AG04450 (cell line): ENCODE data around the gene TGFBR3. TPM values are rescaled to one million over a fixed set of nuclear protein-coding genes. Genes with fewer than 3 reads are reported as not detected.

Source experiments
- CTCF ChIA-PET: fragments of 300-600, 350-600 bp; formaldehyde crosslinking; extraction: SDS; loops from one replicate; lab custom pipeline; 2022; ENCODE audit warnings: antibody characterized with exemption, inconsistent platforms; lab: Charles Lee
- POLR2A ChIA-PET: fragments of 350-600 bp; formaldehyde crosslinking; extraction: SDS; loops from one replicate; lab custom pipeline; 2021; ENCODE audit warnings: antibody characterized with exemption, inconsistent platforms; lab: Yijun Ruan, JAX
- DNase-seq: peaks from one replicate; pipeline ENCODE4 v3.0.0-alpha.2; 2011; ENCODE audit warnings: low read depth, low spot score
- H3K27ac ChIP-seq: one replicate; pipeline ENCODE4 v1.5.1; 2012; ENCODE audit warnings: low read depth, low read length, control low read depth
- H3K27me3 ChIP-seq: one replicate; pipeline ENCODE4 v1.6.0; 2012; ENCODE audit warnings: low read length; ENCODE audit not compliant: control insufficient read depth, insufficient read depth
- H3K4me3 ChIP-seq: 2 replicates; pipeline ENCODE4 v1.5.1; 2011; ENCODE audit warnings: mild to moderate bottlenecking, low read depth, low read length, control low read depth
- H3K9me3 ChIP-seq: 2 replicates; pipeline ENCODE4 v1.5.1; 2012; ENCODE audit warnings: low read length; ENCODE audit not compliant: control insufficient read depth, insufficient read depth
- polyA plus RNA-seq: library from polyadenylated mRNA; depleted of rRNA; stranded (reverse); fragments of >200 nt; gene quantifications from 2 replicates; pipeline ENCODE4 v1.2.3, GENCODE V29; 2011
- TF ChIP-seq, protein P1 (sequence below): IDR thresholded peaks from 2 replicates; pipeline ENCODE4 v1.5.1; 2011; ENCODE audit warnings: low read depth, low read length, control low read depth, inconsistent platforms

TGFBR3 gene
- polyA plus RNA-seq, 1 experiment: 36.5 TPM

DNA sequence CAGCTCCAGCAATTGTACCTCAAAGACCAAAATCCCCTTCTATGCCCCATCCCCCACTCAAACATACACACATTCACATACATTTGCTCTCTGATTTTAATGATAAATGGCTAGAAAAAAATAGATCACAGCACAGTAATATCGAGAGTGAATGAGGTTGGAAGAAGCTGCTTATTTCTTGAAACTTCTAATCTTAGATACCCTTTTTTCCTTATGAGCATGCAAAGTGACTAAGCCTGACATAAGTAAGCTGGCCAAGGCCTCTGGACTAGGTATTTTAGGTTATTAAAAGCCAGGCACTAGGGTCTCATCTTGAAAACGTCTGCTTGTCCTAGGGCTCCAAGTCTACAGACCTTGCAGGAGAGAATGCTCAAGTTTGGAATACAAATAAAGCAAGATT lies 133.6 kb downstream of the TGFBR3 start:
- Histone ChIP-seq H3K27ac (no peak overlapping the region), H3K4me3 (no peak overlapping the region), H3K27me3 (no peaks in the 10 kb centered on the region), H3K9me3 (peaks cover 3% of the 10 kb centered on the region; the same call in 1 of the 2 replicates)
- DNase-seq: no peak
- ChIA-PET POLR2A (interaction anchor here (0.9 kb wide), 1 partner anchor 39 kb away, joined by 3 read pairs; no protein-coding TSS in a partner anchor), CTCF (interaction anchor here (0.9 to 1.1 kb wide), 2 partner anchors 38 to 132 kb away, joined by 3 to 4 read pairs; no protein-coding TSS in a partner anchor)
- TF ChIP-seq, protein P1, sequence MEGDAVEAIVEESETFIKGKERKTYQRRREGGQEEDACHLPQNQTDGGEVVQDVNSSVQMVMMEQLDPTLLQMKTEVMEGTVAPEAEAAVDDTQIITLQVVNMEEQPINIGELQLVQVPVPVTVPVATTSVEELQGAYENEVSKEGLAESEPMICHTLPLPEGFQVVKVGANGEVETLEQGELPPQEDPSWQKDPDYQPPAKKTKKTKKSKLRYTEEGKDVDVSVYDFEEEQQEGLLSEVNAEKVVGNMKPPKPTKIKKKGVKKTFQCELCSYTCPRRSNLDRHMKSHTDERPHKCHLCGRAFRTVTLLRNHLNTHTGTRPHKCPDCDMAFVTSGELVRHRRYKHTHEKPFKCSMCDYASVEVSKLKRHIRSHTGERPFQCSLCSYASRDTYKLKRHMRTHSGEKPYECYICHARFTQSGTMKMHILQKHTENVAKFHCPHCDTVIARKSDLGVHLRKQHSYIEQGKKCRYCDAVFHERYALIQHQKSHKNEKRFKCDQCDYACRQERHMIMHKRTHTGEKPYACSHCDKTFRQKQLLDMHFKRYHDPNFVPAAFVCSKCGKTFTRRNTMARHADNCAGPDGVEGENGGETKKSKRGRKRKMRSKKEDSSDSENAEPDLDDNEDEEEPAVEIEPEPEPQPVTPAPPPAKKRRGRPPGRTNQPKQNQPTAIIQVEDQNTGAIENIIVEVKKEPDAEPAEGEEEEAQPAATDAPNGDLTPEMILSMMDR: no peak

- ChIA-PET CTCF (interaction anchor here (1.1 kb wide), 1 partner anchor 240 kb away, joined by 3 read pairs; no protein-coding TSS in a partner anchor), POLR2A (no interaction called here)
- TF ChIP-seq, protein P1: no peak
- Histone ChIP-seq H3K27ac (no peak overlapping the region), H3K9me3 (peaks cover 10% of the 10 kb centered on the region; the same call in 1 of the 2 replicates), H3K27me3 (no peaks in the 10 kb centered on the region), H3K4me3 (no peak overlapping the region)
- DNase-seq: no peak
These were observed 134.7 kb downstream of the TGFBR3 start for GRCh38 chr1:91751275-91751674.

DNA sequence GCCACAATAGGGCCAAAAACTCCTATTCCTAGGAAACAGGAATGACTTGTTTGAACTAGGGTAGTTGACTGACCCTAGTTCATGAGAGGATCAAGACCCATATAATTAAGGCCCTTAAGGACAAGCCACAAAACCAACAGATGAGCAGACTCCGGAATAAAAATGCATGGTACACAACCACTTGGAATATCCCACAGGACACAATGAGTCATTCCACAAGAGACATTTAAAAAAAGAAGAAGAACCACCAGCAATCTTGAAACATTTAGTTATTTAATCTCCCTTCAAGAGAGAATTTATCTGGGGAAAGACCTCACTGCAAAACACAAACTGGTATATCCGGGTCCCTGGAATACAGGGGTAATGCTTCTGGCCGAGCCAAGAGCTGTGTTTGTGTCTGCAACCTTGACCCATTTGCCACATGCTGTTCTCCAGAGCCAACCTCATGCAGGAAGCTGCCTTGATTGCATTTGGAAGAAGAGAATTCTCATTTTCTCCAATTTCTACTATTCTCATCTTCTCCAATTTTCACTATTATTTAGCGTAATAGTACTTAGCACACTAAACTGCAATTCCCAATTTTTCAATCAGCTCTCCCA lies 135.5 kb downstream of the TGFBR3 start:
- ChIA-PET CTCF (interaction anchor here (1.1 kb wide), 1 partner anchor 239 kb away, joined by 3 read pairs; no protein-coding TSS in a partner anchor), POLR2A (no interaction called here)
- H3K27ac ChIP-seq: no peak overlapping the region
- DNase-seq: no peak
- TF ChIP-seq, protein P1: no peak
- no peaks in the 10 kb centered on the region for H3K27me3 ChIP-seq
- H3K4me3 ChIP-seq: no peak overlapping the region
- H3K9me3 ChIP-seq: peaks cover 10% of the 10 kb centered on the region; the same call in 1 of the 2 replicates

DNA sequence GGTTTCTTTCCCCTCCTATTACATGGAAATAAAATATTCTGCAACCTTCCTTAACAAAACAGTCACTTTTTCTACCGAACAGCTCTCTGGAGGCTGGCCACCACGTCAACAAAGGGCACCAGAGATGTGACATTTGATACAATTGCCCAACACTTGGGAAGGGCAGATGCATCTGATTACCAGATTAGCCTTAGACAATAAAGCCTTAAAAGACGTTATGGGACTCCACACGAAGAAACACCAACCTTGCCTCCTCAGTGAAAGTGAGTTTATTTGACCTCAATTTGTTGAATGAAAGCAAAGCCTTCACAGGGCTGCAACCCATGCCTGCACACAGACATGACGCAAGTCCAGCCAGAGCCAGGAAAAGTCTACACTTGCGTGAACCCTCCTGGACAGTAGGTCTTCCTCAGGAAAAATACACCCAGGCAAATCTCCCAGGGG lies 136.1 kb downstream of the TGFBR3 start:
- Histone ChIP-seq H3K9me3 (peaks cover 10% of the 10 kb centered on the region; the same call in 1 of the 2 replicates), H3K27me3 (no peaks in the 10 kb centered on the region), H3K27ac (no peak overlapping the region), H3K4me3 (no peak overlapping the region)
- ChIA-PET CTCF (interaction anchor here (1.1 kb wide), 1 partner anchor 238 kb away, joined by 3 read pairs; no protein-coding TSS in a partner anchor), POLR2A (no interaction called here)
- no peak for DNase-seq
- TF ChIP-seq, protein P1: no peak

GRCh38 chr1:91747666-91748065 lies 138.3 kb downstream of the TGFBR3 start:
- Histone ChIP-seq H3K27ac (no peak overlapping the region), H3K27me3 (no peaks in the 10 kb centered on the region), H3K9me3 (peaks cover 10% of the 10 kb centered on the region; the same call in 1 of the 2 replicates), H3K4me3 (no peak overlapping the region)
- POLR2A ChIA-PET: no interaction called here
- no peak for DNase-seq
- TF ChIP-seq, protein P1: no peak
- CTCF ChIA-PET: no interaction called here
